Mesothelial cell of epicardium (in vitro differentiated cells): ENCODE results near the gene ZNF148. TPM values are rescaled to one million over a fixed set of nuclear protein-coding genes. Genes with fewer than 3 reads are reported as not detected.

ENCODE experiments used
- DNase-seq, 2 experiments: peaks; one replicate each; pipeline ENCODE4 v3.0.0; 2021; ENCODE audit warnings: low spot score in 2 of 2; ENCODE audit not compliant: unreplicated experiment in 2 of 2
- H3K27ac Mint-ChIP-seq: 2 replicates; pipeline ENCODE4 v1.8.0; 2021; ENCODE audit warnings: mixed read lengths
- H3K27me3 Mint-ChIP-seq: 2 replicates; pipeline ENCODE4 v1.8.0; 2021; ENCODE audit warnings: low read depth, mixed read lengths
- H3K36me3 Mint-ChIP-seq: 2 replicates; pipeline ENCODE4 v1.8.0; 2021; ENCODE audit warnings: mixed read lengths
- H3K4me1 Mint-ChIP-seq: 2 replicates; pipeline ENCODE4 v1.8.0; 2021; ENCODE audit warnings: mixed read lengths
- H3K4me3 Mint-ChIP-seq: 2 replicates; pipeline ENCODE4 v1.8.0; 2021; ENCODE audit warnings: mild to moderate bottlenecking, moderate library complexity, mixed read lengths
- H3K9me3 Mint-ChIP-seq: 2 replicates; pipeline ENCODE4 v1.8.0; 2021; ENCODE audit warnings: mixed read lengths
- CTCF ChIP-seq: fragments of 200-600 bp; sonication (generic); IDR thresholded peaks from one replicate; pipeline ENCODE4 v1.5.0; 2021; ENCODE audit warnings: antibody characterized with exemption; ENCODE audit not compliant: unreplicated experiment
- total RNA-seq: library from RNA; stranded (reverse); gene quantifications from 3 replicates; pipeline ENCODE4 v1.2.1, GENCODE V29; 2021

ZNF148 gene
- total RNA-seq, 1 donor from 2014 or later = 52.1 TPM

DNA sequence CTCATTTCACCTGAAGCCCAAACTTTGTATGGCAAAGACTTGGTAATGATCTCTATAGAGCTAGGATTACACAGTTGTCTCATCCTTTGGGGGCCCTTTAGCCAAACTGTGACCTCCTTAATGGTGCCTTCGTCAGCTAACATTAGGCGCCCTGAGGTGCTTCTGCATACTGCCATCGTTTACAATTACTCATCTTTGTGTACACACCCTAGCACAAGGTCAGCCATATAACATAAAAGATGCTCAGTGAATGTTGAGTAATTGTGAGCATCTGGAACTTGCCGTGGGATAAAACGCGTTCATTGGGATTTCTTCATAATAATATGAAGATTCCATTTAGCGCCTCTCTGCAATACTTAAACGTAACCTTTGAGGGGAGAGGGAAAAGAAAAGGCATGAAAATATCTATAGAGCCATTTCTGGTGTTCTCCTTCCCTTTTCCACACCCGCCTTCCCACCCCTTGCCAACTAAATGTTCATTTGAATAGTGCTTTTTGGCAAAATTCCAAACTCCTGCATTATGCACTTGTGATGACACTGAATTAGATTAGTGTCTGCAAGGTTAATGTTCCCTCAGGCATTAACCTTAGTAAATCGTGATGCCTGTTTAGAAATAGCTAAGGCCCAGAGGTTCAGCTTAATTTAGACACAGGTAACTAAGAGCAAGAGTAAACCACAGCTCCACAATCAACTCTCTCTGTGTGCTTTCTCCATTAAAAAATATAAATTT lies 990 bp upstream of the ZNF148 start:
- H3K9me3 Mint-ChIP-seq = no peaks in the 10 kb centered on the region
- H3K4me1 Mint-ChIP-seq = peaks cover 28% of the 10 kb centered on the region
- H3K36me3 Mint-ChIP-seq = peaks cover 8% of the 10 kb centered on the region
- H3K27ac Mint-ChIP-seq = peak overlapping the region; percentile 96
- no peak for TF ChIP-seq CTCF
- H3K4me3 Mint-ChIP-seq = peak overlapping the region; percentile 94
- no peaks in the 10 kb centered on the region for H3K27me3 Mint-ChIP-seq
- DNase-seq = no peak

GRCh38 chr3:125374501-125374995 lies 577 bp downstream of the ZNF148 start:
- Mint-ChIP-seq H3K4me3 (peak overlapping the region; percentile 87), H3K4me1 (peaks cover 30% of the 10 kb centered on the region), H3K36me3 (peaks cover 9% of the 10 kb centered on the region), H3K9me3 (no peaks in the 10 kb centered on the region), H3K27me3 (no peaks in the 10 kb centered on the region), H3K27ac (peak overlapping the region; percentile 96)
- peak; percentile 37 to 64 for DNase-seq
- no peak for TF ChIP-seq CTCF

GRCh38 chr3:125367403-125368230 lies 7.5 kb downstream of the ZNF148 start:
- no peak for DNase-seq

GRCh38 chr3:125366132-125366531 lies 9.0 kb downstream of the ZNF148 start:
- Mint-ChIP-seq H3K36me3 (peaks cover 20% of the 10 kb centered on the region), H3K27ac (no peak overlapping the region), H3K9me3 (no peaks in the 10 kb centered on the region), H3K4me1 (peaks cover 10% of the 10 kb centered on the region), H3K4me3 (no peak overlapping the region), H3K27me3 (no peaks in the 10 kb centered on the region)
- TF ChIP-seq CTCF = no peak
- no peak for DNase-seq

More at GRCh38 chr3:125367403-125368230, 7.5 kb downstream of the ZNF148 start:
- peaks cover 20% of the 10 kb centered on the region for H3K36me3 Mint-ChIP-seq
- TF ChIP-seq CTCF = no peak
- peaks cover 13% of the 10 kb centered on the region for H3K4me1 Mint-ChIP-seq
- H3K9me3 Mint-ChIP-seq = no peaks in the 10 kb centered on the region
- H3K27me3 Mint-ChIP-seq = no peaks in the 10 kb centered on the region
- H3K4me3 Mint-ChIP-seq = no peak overlapping the region
- H3K27ac Mint-ChIP-seq = no peak overlapping the region

GRCh38 chr3:125359700-125360099 lies 15.4 kb downstream of the ZNF148 start:
- Mint-ChIP-seq H3K4me1 (peaks cover 6% of the 10 kb centered on the region), H3K4me3 (no peak overlapping the region), H3K27ac (no peak overlapping the region), H3K9me3 (peaks cover 10% of the 10 kb centered on the region), H3K36me3 (peaks cover 15% of the 10 kb centered on the region), H3K27me3 (no peaks in the 10 kb centered on the region)
- no peak for TF ChIP-seq CTCF
- no peak for DNase-seq
